GM18951 (cell line): ENCODE data around the gene CSTF2.

ENCODE experiments used
- POLR2A ChIP-seq: IDR thresholded peaks from 4 replicates; pipeline ENCODE4 v1.6.1; 2011; ENCODE audit warnings: mild to moderate bottlenecking; ENCODE audit not compliant: insufficient read length, insufficient read depth; ENCODE audit errors: extremely low read depth
- in situ Hi-C: fragments of 300-500 bp; cut with MboI; formaldehyde crosslinking; loops from one replicate; pipeline ENCODE4 v1.12.0; 2022; ENCODE audit warnings: low sequenced_read_pairs, mixed read lengths, inconsistent platforms; ENCODE audit not compliant: unreplicated experiment

Gene CSTF2

DNA sequence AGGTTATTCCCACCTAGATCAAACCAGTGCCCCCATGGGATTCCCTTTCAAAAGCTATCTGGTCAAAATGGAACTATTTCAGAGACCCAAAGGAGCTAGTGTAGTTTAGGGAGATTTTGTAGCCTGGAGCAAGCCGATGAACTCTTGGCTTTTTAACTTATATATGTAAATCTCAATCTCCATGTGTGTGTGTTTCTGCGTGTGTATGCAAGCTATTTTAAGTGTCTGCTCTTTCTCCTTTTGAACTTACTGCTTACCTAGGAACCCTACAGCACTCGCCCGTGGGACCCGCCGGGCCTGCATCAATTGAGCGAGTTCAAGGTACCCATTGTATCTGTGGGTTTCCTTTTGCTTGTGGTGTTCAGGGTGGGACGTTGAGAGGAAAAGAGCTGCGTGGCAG is 10.4 kb downstream of the CSTF2 start:
- TF ChIP-seq POLR2A, result no peak
- in situ Hi-C loops, result no loop called here

GRCh38 chrX:100831219-100831946 is 11.2 kb downstream of the CSTF2 start:
- in situ Hi-C loops, result no loop called here
- TF ChIP-seq POLR2A, result no peak

DNA sequence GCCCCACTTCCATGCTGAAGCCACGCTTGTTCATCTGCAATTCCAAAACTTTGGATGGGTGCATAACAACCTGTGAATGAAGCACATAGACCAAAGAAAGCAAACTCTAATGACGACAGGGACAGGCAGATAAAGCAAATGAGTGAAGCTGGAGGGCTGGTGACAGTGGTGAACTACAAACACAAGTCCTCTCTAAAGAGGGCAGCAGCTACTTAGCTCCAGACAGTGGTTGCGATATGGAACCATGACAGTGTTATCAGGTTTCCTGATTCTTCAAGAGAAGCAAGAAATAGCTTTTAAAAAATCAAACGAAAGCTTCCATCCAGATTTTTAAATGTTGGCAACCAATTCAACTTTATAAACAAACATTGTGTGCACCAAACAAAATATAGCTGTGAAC is 30.1 kb downstream of the CSTF2 start:
- in situ Hi-C loops, result no loop called here
- TF ChIP-seq POLR2A, result no peak

DNA sequence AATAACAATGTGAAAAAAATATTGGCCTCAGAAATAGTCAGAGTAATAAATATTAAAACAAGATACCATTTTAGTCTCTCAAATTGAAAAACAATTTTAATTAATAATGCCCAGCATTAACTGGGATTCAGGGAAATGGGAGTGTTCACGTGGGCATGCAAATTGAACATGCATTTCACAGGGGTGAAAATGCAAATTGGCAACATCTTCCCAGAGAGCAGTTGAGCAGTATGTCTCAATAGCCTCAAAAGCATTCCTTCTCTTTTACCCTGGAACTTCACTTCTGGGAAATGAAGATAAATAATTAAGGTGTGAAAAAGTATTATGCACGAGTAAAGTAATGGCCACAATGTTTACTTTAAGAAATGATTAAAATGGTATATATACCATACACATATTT is 32.6 kb downstream of the CSTF2 start:
- no peak for TF ChIP-seq POLR2A
- in situ Hi-C loops, result no loop called here

GRCh38 chrX:100863326-100863864 is 43.2 kb downstream of the CSTF2 start:
- no peak for TF ChIP-seq POLR2A
- in situ Hi-C loops, result no loop called here

DNA sequence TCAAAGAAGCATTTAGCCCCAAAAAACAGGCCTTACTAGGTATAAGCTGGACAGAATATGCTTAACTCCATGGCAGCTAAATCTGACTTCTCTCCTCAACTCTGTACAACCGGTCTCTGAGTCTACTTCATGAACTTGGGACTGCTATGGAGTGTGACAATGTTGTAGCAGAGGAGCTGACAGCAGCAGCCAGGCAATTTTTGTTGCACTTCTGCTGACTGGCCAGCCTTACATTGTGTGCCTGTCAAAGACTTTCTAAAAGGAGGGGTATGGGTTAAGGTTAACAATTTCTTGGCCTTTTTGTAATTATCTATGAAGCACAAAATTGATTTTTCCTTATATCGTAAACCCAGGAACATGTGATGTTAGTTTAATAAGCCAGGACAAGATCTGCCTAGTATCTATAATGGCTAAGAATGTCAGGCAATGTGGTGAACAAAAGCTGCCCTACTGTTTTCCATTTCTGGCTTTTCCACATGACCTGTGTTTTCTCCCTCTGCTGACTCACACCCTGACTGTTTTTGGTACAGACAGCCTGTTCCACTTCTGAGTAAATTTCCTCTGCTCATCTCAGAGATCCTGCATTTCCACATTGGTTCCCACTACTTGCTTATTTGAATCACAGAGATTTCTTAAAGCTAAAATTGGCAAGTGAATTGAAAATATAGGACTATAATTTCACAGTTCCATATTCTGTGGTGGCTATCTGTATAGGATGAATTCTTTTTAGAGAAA is 44.6 kb downstream of the CSTF2 start:
- TF ChIP-seq POLR2A, result no peak
- in situ Hi-C loops, result no loop called here

GRCh38 chrX:100868273-100868672 is 48.1 kb downstream of the CSTF2 start:
- no peak for TF ChIP-seq POLR2A
- in situ Hi-C loops, result no loop called here

DNA sequence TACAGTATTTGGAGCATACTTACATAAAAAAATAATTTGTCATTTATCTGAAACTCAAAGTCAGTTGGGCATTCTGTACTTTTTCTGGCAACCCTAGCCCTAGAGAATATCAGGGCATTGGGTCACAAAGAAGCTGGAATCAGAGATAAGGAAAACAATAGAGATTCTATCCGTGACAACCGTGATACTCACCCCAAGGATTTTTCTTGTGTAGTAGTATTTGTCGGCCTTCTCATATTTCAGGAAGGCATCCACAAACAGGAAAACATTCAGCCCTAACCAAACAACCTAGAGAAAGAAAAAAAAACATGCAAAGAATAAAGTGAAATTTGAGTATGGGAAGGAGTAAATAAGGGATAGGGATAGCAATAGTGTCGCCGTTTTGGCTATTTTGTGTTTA is 50.3 kb downstream of the CSTF2 start:
- TF ChIP-seq POLR2A, result no peak
- in situ Hi-C loops, result no loop called here

DNA sequence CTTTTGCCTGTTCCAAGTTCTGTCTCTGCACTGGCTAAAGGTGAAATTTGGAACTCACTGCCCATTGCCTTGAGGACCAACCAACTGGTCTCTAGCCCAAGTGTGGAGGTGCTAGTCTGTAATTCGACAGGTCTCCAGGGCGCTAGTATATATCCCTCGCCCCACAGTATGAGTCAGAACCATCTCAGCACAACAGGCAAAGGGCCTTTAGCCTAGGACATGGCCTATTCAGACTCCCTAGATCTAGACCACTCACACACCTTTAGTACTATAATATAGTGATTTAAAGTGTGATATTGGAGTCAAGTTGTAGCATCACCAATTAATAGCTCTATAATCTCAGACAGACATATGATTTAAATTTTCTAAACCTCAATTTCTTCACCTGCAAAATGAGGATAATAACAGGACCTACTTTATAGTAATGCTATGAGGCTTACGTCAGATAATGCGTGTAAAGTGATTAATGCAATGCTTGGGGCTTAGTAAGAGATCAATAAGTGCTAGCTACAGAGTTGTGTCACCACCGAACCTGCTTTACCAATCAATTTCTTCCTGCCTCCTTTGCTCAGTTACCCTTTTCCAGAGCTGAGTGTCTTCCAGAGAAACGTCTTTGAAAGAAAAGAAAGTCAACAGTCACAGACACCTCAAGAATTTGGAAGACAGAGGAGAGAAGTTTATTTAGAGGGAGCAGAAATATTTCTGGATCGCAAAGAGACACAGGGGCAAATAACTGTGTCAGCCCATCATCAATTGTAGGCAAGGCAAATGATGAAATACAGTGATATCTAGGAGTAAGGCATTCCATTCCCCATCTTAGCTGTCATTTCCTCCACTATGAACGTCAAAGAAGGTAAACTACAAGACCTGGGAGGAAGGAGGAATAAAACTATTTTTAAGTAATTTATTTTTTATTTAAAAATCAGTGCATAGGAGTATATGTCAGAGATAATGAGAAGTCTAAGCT is 51.7 kb downstream of the CSTF2 start:
- in situ Hi-C loops, result no loop called here
- no peak for TF ChIP-seq POLR2A

DNA sequence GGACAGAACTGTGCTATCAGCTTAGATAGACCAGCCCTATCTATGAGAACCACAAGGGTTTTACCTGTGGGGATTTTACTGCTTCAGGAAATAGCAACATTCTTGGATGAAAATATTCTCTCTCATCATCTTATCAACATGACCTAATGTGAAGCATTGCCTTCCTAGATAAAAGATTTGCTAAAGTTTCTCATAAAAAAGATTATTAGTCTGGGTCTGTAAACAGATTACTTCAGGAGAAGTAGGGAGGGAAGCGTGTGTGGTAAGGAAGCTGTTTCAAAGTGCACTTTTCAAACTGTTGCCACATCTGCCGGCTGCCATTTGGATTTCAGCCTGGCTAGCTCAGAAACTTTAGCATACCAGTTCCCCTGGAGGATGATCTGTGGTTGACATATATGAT is 54.1 kb downstream of the CSTF2 start, which contains the start of gene NOX1:
TSS of gene NOX1 (minus strand) at position 35 of the 400 bp plus-strand sequence. CDS start 220 bp downstream, outside the sequence.
- TF ChIP-seq POLR2A, result no peak
- in situ Hi-C loops, result no loop called here

DNA sequence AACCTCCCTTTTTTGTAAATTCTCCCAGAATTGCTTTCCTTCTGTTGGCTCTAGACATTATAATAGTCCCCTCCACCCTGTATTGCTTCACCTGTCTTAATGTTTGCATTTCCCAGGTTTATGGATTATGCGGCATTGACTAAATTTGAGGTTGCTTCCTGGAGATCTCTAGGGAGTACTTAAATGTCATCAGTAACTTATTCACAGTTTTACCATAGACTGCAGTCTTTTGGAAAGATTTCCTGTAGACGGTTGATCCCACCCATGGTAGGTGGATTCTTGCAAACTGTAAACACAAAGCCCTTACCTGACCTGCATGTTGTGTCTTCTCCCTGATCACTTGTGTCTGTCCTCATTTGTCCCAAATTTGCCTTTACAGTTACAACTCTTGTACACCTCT is 60.2 kb downstream of the CSTF2 start:
- in situ Hi-C loops, result no loop called here
- no peak for TF ChIP-seq POLR2A

DNA sequence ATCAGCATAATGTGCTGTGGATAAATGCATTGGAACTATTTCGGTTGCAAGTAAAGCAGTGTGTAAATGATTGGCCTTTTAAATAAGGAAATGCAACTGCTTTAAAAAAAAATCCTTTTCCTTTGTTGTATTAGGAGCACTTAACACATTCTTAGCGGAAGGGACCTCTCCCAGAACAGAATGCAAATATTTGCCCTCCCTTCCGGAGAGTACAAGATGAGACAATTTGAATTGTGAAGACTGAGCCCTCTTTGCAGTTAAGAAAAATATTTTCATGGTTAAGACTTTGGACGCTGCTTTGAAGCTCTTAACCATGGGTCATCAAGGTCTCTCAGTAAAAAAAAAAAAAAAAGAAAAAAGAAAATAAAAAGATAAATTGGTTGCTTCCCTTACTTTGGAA is 63.5 kb downstream of the CSTF2 start:
- in situ Hi-C loops, result no loop called here
- TF ChIP-seq POLR2A, result no peak
